HepG2 (cell line): Measurements from ENCODE around the gene RCAN2. TPM values are rescaled to one million over a fixed set of nuclear protein-coding genes. Genes with fewer than 3 reads are reported as not detected.

Experiments
- ATF4 ChIP-seq, 2 experiments: fragments of 450-650 bp in 1 of 2; sonication (generic) in 1 of 2; formaldehyde crosslinking; IDR thresholded peaks; 2 replicates each; pipeline versions ENCODE4 v1.5.0 to v1.8.0; 2020 to 2022; ENCODE audit warnings: mild to moderate bottlenecking in 1 of 2, missing genetic modification reagents in 1 of 2
- ELK4 ChIP-seq: sonication (generic); formaldehyde crosslinking; IDR thresholded peaks from 2 replicates; pipeline ENCODE4 v1.9.0; 2021; ENCODE audit warnings: missing genetic modification reagents, borderline replicate concordance
- ESRRA ChIP-seq: sonication (generic); formaldehyde crosslinking; IDR thresholded peaks from 2 replicates; pipeline ENCODE4 v1.5.1; 2020; ENCODE audit warnings: mild to moderate bottlenecking, low read depth, missing genetic modification reagents
- FOXA1 ChIP-seq, 2 experiments: fragments of 450-650 bp in 1 of 2; sonication (generic) in 1 of 2; formaldehyde crosslinking in 1 of 2; IDR thresholded peaks; 2 replicates each; pipeline versions ENCODE4 v1.4.0 to v1.6.1; 2016 to 2020; ENCODE audit warnings: missing genetic modification reagents in 1 of 2
- IKZF4 ChIP-seq: sonication (generic); formaldehyde crosslinking; IDR thresholded peaks from 2 replicates; pipeline ENCODE4 v1.5.1; 2020; ENCODE audit warnings: borderline replicate concordance, mild to moderate bottlenecking, low read depth, missing genetic modification reagents; ENCODE audit errors: not compliant biosample characterization
- IKZF5 ChIP-seq: IDR thresholded peaks from 2 replicates; pipeline ENCODE4 v1.6.1; 2018; ENCODE audit warnings: missing genetic modification reagents, mild to moderate bottlenecking, missing compliant biosample characterization
- MAF1 ChIP-seq: sonication (generic); formaldehyde crosslinking; IDR thresholded peaks from 2 replicates; pipeline ENCODE4 v1.5.0; 2020; ENCODE audit warnings: missing genetic modification reagents, borderline replicate concordance
- MATR3 ChIP-seq: sonication (generic); formaldehyde crosslinking; IDR thresholded peaks from 2 replicates; pipeline ENCODE4 v1.4.0; 2020; ENCODE audit warnings: missing genetic modification reagents
- MTA1 ChIP-seq: sonication (generic); formaldehyde crosslinking; IDR thresholded peaks from 2 replicates; pipeline ENCODE4 v1.4.0; 2020; ENCODE audit warnings: missing genetic modification reagents, mild to moderate bottlenecking, borderline replicate concordance
- MXD1 ChIP-seq: sonication (generic); formaldehyde crosslinking; IDR thresholded peaks from 2 replicates; pipeline ENCODE4 v1.4.0; 2020; ENCODE audit warnings: mild to moderate bottlenecking, missing genetic modification reagents
- THAP7 ChIP-seq: sonication (generic); formaldehyde crosslinking; IDR thresholded peaks from 2 replicates; pipeline ENCODE4 v1.8.1; 2023; ENCODE audit warnings: mild to moderate bottlenecking, missing genetic modification reagents
- ZBTB7A ChIP-seq: sonication (generic); formaldehyde crosslinking; IDR thresholded peaks from 2 replicates; pipeline ENCODE4 v1.8.0; 2022; ENCODE audit warnings: mild to moderate bottlenecking, missing genetic modification reagents
- ZKSCAN1 ChIP-seq: fragments of 150-350 bp; IDR thresholded peaks from 2 replicates; pipeline ENCODE4 v1.6.1; 2014; ENCODE audit warnings: low read length
- ZNF572 ChIP-seq: sonication (generic); formaldehyde crosslinking; IDR thresholded peaks from 2 replicates; pipeline ENCODE4 v1.5.1; 2020; ENCODE audit warnings: mild to moderate bottlenecking, missing genetic modification reagents
- ZNF576 ChIP-seq: sonication (generic); formaldehyde crosslinking; IDR thresholded peaks from 2 replicates; pipeline ENCODE4 v1.4.0; 2020; ENCODE audit warnings: mild to moderate bottlenecking, missing genetic modification reagents
- ZNF672 ChIP-seq: sonication (generic); formaldehyde crosslinking; IDR thresholded peaks from 2 replicates; pipeline ENCODE4 v1.8.1; 2022; ENCODE audit warnings: missing genetic modification reagents
- ZNF687 ChIP-seq: sonication (generic); formaldehyde crosslinking; IDR thresholded peaks from 2 replicates; pipeline ENCODE4 v1.5.1; 2020; ENCODE audit warnings: mild to moderate bottlenecking, missing genetic modification reagents, moderate library complexity
- ZNF713 ChIP-seq: sonication (generic); formaldehyde crosslinking; IDR thresholded peaks from 2 replicates; pipeline ENCODE4 v1.4.0; 2020; ENCODE audit warnings: mild to moderate bottlenecking, missing genetic modification reagents
- ZNF788 ChIP-seq: sonication (generic); formaldehyde crosslinking; IDR thresholded peaks from 2 replicates; pipeline ENCODE4 v1.5.0; 2020; ENCODE audit warnings: mild to moderate bottlenecking, missing genetic modification reagents, borderline replicate concordance
- polyA plus RNA-seq, 8 experiments: library from polyadenylated mRNA; depleted of rRNA in 3 of 8; stranded (reverse) in 7 of 8; unstranded in 1 of 8; fragments of >200 nt; fragmentation: Illumina TruSeq in 4 of 8; extraction: Trizol in 4 of 8; gene quantifications; 2 replicates each; pipeline versions ENCODE4 v1.2.1 to v1.2.3, GENCODE V29; 2011 to 2016; ENCODE audit warnings: low read depth in 4 of 8, missing spikeins in 1 of 8, mixed read lengths in 1 of 8; ENCODE audit not compliant: insufficient read depth in 1 of 8
- total RNA-seq, 5 experiments: library from RNA; depleted of rRNA; stranded (reverse); fragments of >200 nt; fragmentation: Illumina TruSeq; extraction: Trizol; gene quantifications; 2 replicates each; pipeline ENCODE4 v1.2.3, GENCODE V29; 2016; ENCODE audit warnings: low read depth in 1 of 5

The RCAN2 gene
- total and polyA plus RNA-seq, 2 of the 13 experiments (the other 11 are each of a cell fraction or from before 2014, with no cell fraction given), result not detected

- no peak for TF ChIP-seq THAP7 (CRISPR knock-in tag)
- TF ChIP-seq MXD1 (CRISPR knock-in tag), result no peak
- 0 out of 2 replicates have a peak, but pooled peaks have one; percentile 8 for TF ChIP-seq MTA1 (CRISPR knock-in tag)
- TF ChIP-seq ZNF572 (CRISPR knock-in tag), result no peak
- no peak for TF ChIP-seq ZNF576 (CRISPR knock-in tag)
- no peak for TF ChIP-seq ZNF713 (CRISPR knock-in tag)
- peak in 1 of 2 experiments; percentile 41; a peak in 1 of 4 replicates for TF ChIP-seq ATF4 (CRISPR knock-in tag; IDR thresholded peaks at IDR 0.05)
- TF ChIP-seq MAF1 (CRISPR knock-in tag), result no peak
- TF ChIP-seq IKZF4 (CRISPR knock-in tag), result no peak
- no peak for TF ChIP-seq ZNF672
- TF ChIP-seq ZNF687, result peak; percentile 13; the same call in 1 of the 2 replicates
- no peak for TF ChIP-seq ZBTB7A (CRISPR knock-in tag)
- TF ChIP-seq IKZF5 (CRISPR knock-in tag), result no peak; the same call in 1 of the 2 replicates
- no peak for TF ChIP-seq ESRRA (CRISPR knock-in tag)
- peak; percentile 24; the same call in 1 of the 2 replicates for TF ChIP-seq ZNF788 (CRISPR knock-in tag)
- TF ChIP-seq MATR3 (CRISPR knock-in tag), result no peak
- TF ChIP-seq ZKSCAN1, result no peak
- TF ChIP-seq ELK4 (CRISPR knock-in tag), result no peak
- no peak for TF ChIP-seq FOXA1 (IDR thresholded peaks at IDR 0.05)
- TF ChIP-seq FOXA1 (CRISPR knock-in tag; IDR thresholded peaks at IDR 0.05), result no peak
These were observed 639 bp upstream of the RCAN2 start (continued) for GRCh38 chr6:46491628-46492547.
